Stimulated activated naive CD4-positive, alpha-beta T cell (primary cell): ENCODE results near the gene MOGAT2.
"Not testable (repeated sequence)": the region's sequence is repeated elsewhere in the genome, so short reads cannot be mapped to it uniquely, and the experiment has no call there.

Experiments
- DNase-seq, 6 experiments: peaks; one replicate each; lab custom pipeline; 2025; lab: John Stamatoyannopoulos, UW

MOGAT2 gene

GRCh38 chr11:75717608-75718418 lies at the start of gene MOGAT2:
TSS of gene MOGAT2 (plus strand) at chr11:75717838. CDS start at chr11:75717889, 51 bp downstream.
- DNase-seq, result no peak

DNA sequence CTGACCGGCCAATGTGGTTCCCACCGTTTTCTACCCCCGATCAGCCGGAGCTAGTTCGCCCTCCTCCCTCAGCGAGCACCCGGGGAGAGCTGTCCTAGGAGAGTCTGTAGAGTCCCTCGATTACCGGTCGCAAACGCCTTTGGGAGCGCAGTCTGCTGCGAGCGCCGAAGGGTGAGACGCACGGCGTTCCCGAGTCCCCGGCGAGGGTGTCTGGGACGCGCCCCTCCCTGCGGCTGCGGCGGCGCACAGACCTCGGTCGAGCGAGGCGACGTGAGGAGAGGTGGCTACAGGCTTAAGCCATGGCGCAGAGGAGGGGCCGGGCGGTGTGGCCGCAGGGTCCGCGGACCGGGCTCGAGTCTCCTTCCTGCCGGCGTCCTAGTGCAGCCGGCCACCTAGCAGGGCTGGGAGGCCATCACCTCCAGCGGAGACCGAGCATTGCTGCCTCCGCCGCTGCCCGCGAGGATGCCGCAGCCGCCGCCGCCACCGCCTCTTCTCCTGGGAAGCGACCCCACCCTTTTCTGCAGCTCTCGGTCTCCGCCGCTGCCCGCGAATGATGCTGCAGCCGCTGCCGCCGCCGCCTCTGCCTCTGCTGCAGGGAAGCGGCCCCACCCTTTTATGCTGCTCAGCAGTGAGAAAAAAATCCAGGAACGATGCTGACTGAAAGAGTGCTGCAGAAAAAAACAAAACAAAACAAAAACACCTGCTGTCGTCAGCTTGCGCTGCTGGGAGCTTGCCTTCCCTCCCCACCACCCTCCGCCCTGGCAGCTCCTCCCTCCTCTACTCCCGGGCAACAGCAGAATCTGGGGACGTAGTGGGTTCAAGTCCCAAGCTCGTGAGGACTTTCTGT lies 49.0 kb upstream of the MOGAT2 start, which contains the start of gene MAP6:
Gene MAP6, minus strand, starts transcription at position 588 of the 847 bp plus-strand sequence. CDS start 669 bp downstream, outside the sequence.
- no peak for DNase-seq

DNA sequence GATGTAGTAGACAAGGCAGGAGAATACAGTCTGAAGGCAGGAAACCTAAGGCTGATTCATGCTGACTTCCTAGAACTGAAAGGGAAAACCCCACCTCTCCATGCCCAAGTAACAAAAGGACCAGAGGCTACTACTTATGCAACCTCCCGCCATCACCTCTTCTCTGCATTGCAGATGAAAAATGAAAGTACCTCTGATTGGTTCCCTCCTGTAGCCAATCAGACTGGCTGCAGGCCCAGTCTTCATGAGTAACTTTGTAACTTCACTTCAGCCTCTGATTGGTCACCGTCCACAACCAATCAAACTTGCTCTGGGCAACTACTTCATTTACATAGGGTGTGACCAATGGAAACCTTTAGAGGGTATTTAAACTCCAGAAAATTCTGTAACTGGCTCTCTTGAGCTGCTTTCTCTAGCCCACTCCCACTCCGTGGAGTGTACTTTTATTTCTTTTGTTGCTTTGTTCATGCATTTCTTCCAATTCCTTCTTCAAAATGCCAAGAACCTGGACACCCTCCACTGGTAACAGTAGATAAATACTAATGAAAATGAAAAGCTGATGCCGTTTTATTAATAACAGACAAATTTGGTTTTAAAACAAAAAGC lies 43.6 kb upstream of the MOGAT2 start:
- DNase-seq, result no peak

DNA sequence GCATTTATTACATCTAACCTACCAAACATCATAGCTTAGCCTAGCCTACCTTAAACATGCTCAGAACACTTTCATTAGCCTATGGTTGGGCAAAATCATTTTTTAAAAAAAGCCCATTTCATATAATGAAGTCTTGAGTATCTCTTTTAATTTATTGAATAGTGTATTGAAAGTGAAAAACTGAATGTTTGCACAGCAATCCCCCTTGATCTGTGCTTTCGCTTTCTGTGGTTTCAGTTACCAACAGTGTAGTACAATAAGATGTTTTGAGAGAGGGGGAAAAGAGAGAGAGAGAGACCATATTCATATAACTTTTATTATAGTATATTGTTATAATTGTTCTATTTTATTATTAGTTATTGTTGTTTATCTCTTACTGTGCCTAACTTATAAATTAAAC lies 40.4 kb upstream of the MOGAT2 start:
- DNase-seq, result no peak

GRCh38 chr11:75677909-75678308 lies 39.7 kb upstream of the MOGAT2 start:
- DNase-seq, result no peak

GRCh38 chr11:75678620-75679259 lies 38.9 kb upstream of the MOGAT2 start:
- no peak for DNase-seq

DNA sequence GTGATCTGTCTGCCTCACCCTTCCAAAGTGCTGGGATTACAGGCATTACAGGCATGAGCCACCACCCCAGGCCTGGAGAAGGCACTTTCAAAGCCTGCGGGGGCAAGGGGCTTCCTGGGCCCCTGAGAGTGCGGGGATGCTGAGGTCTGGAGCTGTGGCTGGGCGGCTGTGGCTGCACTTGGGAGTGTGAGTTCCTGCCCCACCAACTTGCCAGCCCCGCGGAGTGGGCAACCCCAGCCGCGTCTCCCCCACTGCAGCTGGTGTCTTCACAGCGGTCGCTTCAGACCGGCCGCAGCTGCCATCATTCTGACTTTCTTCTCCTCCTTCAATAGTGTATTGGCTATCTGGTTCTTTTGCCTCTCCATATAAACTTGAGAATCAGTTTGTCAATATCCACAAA lies 38.1 kb upstream of the MOGAT2 start:
- DNase-seq, result no peak

- not testable (repeated sequence) for DNase-seq
Observed at GRCh38 chr11:75683856-75684255, 33.8 kb upstream of the MOGAT2 start.

GRCh38 chr11:75689863-75690609 lies 27.6 kb upstream of the MOGAT2 start:
- DNase-seq, result no peak

GRCh38 chr11:75691804-75692203 lies 25.8 kb upstream of the MOGAT2 start:
- DNase-seq, result no peak

DNA sequence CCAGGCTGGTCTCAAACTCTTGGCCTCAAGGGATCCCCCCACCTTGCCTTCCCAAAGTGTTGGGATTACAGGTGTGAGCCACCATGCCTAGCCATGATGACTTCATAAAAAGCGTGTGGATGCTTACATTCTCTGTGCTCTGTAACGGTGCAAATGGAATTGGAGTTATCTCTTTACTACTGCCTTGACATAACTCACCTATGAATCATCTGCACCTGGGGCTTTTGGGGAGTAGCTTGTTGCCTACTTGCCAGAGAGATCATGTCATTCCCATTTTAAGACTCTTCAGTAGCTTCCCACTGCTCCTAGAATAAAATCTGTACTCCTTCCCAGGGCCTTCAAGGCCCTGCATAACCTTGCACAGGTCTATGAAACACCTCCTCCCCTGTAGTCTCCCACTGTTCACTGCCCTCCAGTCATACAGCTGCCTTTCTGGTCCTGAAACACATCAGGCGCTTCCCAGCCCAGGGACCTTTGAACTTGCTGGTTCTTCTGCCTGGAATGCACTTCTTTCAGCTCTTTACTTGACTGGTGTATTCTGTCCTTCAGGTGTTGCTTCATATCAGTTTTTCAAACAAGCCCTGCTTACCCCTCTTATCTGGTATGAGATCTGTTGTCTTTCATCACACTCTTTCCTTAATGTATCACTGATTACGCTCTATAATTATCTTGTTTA lies 19.6 kb upstream of the MOGAT2 start:
- DNase-seq, result no peak

DNA sequence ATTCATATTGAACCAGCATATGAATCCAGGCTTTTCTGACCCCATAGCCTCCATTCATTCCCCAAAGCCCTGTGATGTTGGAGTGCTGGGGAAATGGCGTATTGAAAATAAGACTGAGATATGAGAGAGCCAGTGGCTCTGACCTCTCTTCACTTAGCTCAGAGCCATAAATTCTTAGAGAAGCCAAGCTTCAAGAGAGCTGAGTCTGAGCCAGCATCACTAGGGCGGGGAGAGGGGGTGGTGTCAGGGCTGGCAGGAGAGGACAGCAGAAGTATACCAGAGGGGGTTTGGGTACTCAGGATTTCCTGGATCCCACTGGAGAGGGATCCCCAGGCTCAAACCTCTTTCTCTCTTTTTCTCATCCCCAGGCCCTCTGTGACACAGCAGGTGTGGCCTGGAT lies 16.7 kb upstream of the MOGAT2 start:
- DNase-seq, result no peak

DNA sequence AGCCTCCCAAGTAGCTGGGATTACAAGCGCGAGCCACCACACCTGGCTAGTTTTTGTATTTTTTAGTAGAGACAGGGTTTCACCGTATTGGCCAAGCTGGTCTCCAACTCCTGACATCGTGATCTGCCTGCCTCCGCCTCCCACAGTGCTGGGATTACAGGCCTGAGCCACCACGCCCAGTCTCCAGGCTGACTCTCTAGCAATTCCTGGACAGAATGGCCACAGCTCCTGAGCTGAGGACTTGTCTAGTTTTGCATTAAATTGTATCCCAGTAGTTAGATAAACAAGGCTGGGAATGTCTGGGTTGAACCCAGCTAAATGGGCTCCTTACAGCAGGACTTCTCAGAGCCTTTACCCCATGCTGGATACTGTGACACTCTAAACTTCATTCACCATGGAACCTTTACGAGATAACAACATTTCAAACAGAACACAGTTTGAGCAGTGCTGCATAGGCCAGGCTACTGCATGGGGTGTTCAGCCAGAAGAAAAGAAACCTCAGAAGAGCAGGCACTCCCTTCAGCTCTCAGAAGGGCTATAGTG lies 13.9 kb upstream of the MOGAT2 start:
- DNase-seq, result no peak

DNA sequence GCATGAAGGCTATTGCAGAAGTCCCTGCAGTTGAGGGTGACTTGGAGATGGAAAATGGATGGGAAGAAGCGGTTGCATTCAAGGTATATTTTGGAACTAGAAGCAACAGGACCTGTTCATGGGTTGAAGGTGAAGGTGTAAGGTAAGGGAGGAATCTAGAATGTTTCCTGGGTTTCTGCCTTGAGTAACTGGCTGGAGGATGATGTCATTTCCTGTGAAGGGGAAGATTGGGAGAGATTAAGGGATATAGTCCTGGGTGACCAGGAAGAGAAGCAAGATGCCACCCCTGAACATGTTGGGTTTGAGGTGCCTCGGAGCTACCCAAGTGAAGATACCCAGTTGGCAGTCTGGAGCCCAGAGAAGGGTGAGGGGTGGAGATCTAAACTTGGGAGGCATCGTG lies 12.1 kb upstream of the MOGAT2 start:
- DNase-seq, result no peak

- DNase-seq, result peak; percentile 24 to 71 (median 36)
Observed at GRCh38 chr11:75706260-75706729, 11.3 kb upstream of the MOGAT2 start.

GRCh38 chr11:75714211-75714610 lies 3.4 kb upstream of the MOGAT2 start:
- DNase-seq, result no peak

DNA sequence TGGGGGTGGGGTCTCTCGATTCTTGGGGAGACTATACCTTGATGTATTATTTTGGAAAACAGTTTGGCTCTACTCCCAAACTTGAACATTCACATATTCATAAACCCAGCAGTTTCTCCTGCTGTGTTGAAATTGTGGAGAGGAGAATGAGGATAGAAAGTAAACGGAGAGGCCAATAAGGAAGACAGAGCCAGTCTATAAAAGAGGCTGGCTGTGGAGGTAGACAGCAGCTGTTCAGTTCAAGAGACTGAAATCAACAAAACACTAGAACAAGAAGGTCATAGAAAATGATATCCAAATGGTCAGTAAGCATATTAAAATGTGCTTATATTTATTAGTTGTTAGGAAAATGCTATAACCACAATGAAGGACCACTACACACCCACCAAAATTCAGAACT lies 1.9 kb upstream of the MOGAT2 start:
- DNase-seq, result no peak

- no peak for DNase-seq
Observed at GRCh38 chr11:75716659-75717058, 979 bp upstream of the MOGAT2 start.

GRCh38 chr11:75718419-75719339 lies 1.0 kb downstream of the MOGAT2 start:
- DNase-seq, result no peak
